GM18519 (cell line): Measurements from ENCODE around the gene BHLHE23.

Experiments
- ATAC-seq: cut with Tn5 transposase; IDR thresholded peaks from one replicate; pipeline ENCODE4 v1.9.1; 2021; ENCODE audit warnings: mild to moderate bottlenecking, moderate library complexity; ENCODE audit not compliant: unreplicated experiment, low FRiP score

BHLHE23 gene

GRCh38 chr20:63006540-63007359 lies at the start of gene BHLHE23:
Gene BHLHE23 (minus strand): TSS chr20:63006964. CDS start chr20:63006774, 190 bp downstream.
- ATAC-seq, result no peak

GRCh38 chr20:63055575-63056235 lies 48.9 kb upstream of the BHLHE23 start:
- ATAC-seq, result no peak

- ATAC-seq, result no peak
These were observed 48.0 kb upstream of the BHLHE23 start for GRCh38 chr20:63054681-63055240.

- no peak for ATAC-seq
These were observed 47.3 kb upstream of the BHLHE23 start for GRCh38 chr20:63054103-63054474.

GRCh38 chr20:63053432-63054102 lies 46.8 kb upstream of the BHLHE23 start:
- no peak for ATAC-seq

GRCh38 chr20:63052571-63053431 lies 46.0 kb upstream of the BHLHE23 start:
- no peak for ATAC-seq

GRCh38 chr20:63051911-63052310 lies 45.1 kb upstream of the BHLHE23 start:
- no peak for ATAC-seq

GRCh38 chr20:63051186-63051860 lies 44.6 kb upstream of the BHLHE23 start:
- ATAC-seq, result no peak

GRCh38 chr20:63050406-63050805 lies 43.6 kb upstream of the BHLHE23 start:
- ATAC-seq, result no peak

GRCh38 chr20:63049561-63050221 lies 42.9 kb upstream of the BHLHE23 start:
- ATAC-seq, result no peak

GRCh38 chr20:63049191-63049518 lies 42.4 kb upstream of the BHLHE23 start:
- ATAC-seq, result no peak

GRCh38 chr20:63048516-63049190 lies 41.9 kb upstream of the BHLHE23 start:
- no peak for ATAC-seq

- no peak for ATAC-seq
These were observed 41.2 kb upstream of the BHLHE23 start for GRCh38 chr20:63047946-63048345.

GRCh38 chr20:63047267-63047666 lies 40.5 kb upstream of the BHLHE23 start:
- ATAC-seq, result no peak

- no peak for ATAC-seq
These were observed 40.1 kb upstream of the BHLHE23 start for GRCh38 chr20:63046841-63047240.

- ATAC-seq, result no peak
These were observed 39.2 kb upstream of the BHLHE23 start for GRCh38 chr20:63045991-63046390.

GRCh38 chr20:63045401-63045800 lies 38.6 kb upstream of the BHLHE23 start:
- no peak for ATAC-seq

- no peak for ATAC-seq
These were observed 37.8 kb upstream of the BHLHE23 start for GRCh38 chr20:63044605-63045004.

GRCh38 chr20:63044204-63044600 lies 37.4 kb upstream of the BHLHE23 start:
- no peak for ATAC-seq
